Activated CD8-positive, alpha-beta T cell treated with anti-CD3 and anti-CD28 coated beads, Interleukin-2, amount 10 ng/mL, durations not matched to agents 7 days and 5 days (primary cell): Measurements from ENCODE around the gene TPP2. TPM values are rescaled to one million over a fixed set of nuclear protein-coding genes. Genes with fewer than 3 reads are reported as not detected.

Experiments
- ATAC-seq: fragments of 150-1000 bp; cut with Tn5 transposase; one replicate; pipeline ENCODE4 v1.10.0; 2021; ENCODE audit warnings: moderate library complexity
- CTCF ChIA-PET: fragments of 350-600 bp; sonication (Branson Sonifier 250); formaldehyde crosslinking; loops from one replicate; lab custom pipeline; 2021; ENCODE audit warnings: antibody characterized with exemption; lab: Charles Lee
- POLR2A ChIA-PET: fragments of 350-600 bp; sonication (Branson Sonifier 250); formaldehyde crosslinking; loops from one replicate; lab custom pipeline; 2021; ENCODE audit warnings: antibody characterized with exemption; lab: Charles Lee
- DNase-seq: peaks from one replicate; pipeline ENCODE4 v3.0.0-alpha.2; 2020
- H3K27ac Mint-ChIP-seq: one replicate; pipeline ENCODE4 v1.8.0; 2021; ENCODE audit warnings: mild to moderate bottlenecking, mixed read lengths
- H3K27me3 Mint-ChIP-seq: one replicate; pipeline ENCODE4 v1.8.0; 2021; ENCODE audit warnings: low read depth, mixed read lengths
- H3K36me3 Mint-ChIP-seq: one replicate; pipeline ENCODE4 v1.8.0; 2021; ENCODE audit warnings: low read depth, mixed read lengths
- H3K4me1 Mint-ChIP-seq: one replicate; pipeline ENCODE4 v1.8.0; 2021; ENCODE audit warnings: low read depth, mixed read lengths
- H3K4me3 Mint-ChIP-seq: one replicate; pipeline ENCODE4 v1.8.0; 2021; ENCODE audit warnings: mild to moderate bottlenecking, mixed read lengths
- H3K9me3 Mint-ChIP-seq: one replicate; pipeline ENCODE4 v1.8.0; 2022; ENCODE audit warnings: mixed read lengths; ENCODE audit not compliant: insufficient read depth
- total RNA-seq, 2 experiments: library from RNA; stranded (reverse); gene quantifications; one replicate each; pipeline ENCODE4 v1.2.3, GENCODE V29; 2021

TPP2 gene
- total RNA-seq, 2 experiments from 2014 or later = 77.8 to 85.4 TPM

- Mint-ChIP-seq H3K4me3 (no peak overlapping the region), H3K36me3 (peaks cover 34% of the 10 kb centered on the region), H3K27me3 (no peaks in the 10 kb centered on the region), H3K9me3 (no peaks in the 10 kb centered on the region), H3K4me1 (no peaks in the 10 kb centered on the region), H3K27ac (no peak overlapping the region)
- DNase-seq = no peak
- ChIA-PET CTCF (interaction anchor here (0.8 to 1.2 kb wide), 3 partner anchors 10 to 148 kb away, joined by 3 to 4 read pairs (median 4); no protein-coding TSS in a partner anchor), POLR2A (interaction anchor here (0.7 to 1.4 kb wide), 2 partner anchors 19 to 55 kb away, joined by 4 to 5 read pairs; partner anchors contain the start of gene TPP2)
- no peak for ATAC-seq
These were observed 55.1 kb downstream of the TPP2 start for GRCh38 chr13:102651892-102652291.

- no peaks in the 10 kb centered on the region for H3K27me3 Mint-ChIP-seq
- no peak overlapping the region for H3K4me3 Mint-ChIP-seq
- ATAC-seq (no peak), DNase-seq (no peak)
- no peaks in the 10 kb centered on the region for H3K4me1 Mint-ChIP-seq
- H3K9me3 Mint-ChIP-seq = no peaks in the 10 kb centered on the region
- POLR2A ChIA-PET = no interaction called here
- no peak overlapping the region for H3K27ac Mint-ChIP-seq
- CTCF ChIA-PET = interaction anchor here (0.9 to 1.4 kb wide), 2 partner anchors 14 to 47 kb away, joined by 3 read pairs; no protein-coding TSS in a partner anchor
- peaks cover 34% of the 10 kb centered on the region for H3K36me3 Mint-ChIP-seq
These were observed 58.0 kb downstream of the TPP2 start for GRCh38 chr13:102654756-102655155.

- no peak for ATAC-seq
- POLR2A ChIA-PET = no interaction called here
- Mint-ChIP-seq H3K27me3 (no peaks in the 10 kb centered on the region), H3K4me1 (no peaks in the 10 kb centered on the region), H3K27ac (no peak overlapping the region), H3K9me3 (no peaks in the 10 kb centered on the region), H3K4me3 (no peak overlapping the region), H3K36me3 (peaks cover 50% of the 10 kb centered on the region)
- DNase-seq = no peak
- CTCF ChIA-PET = interaction anchor here (0.7 to 1.4 kb wide), 7 partner anchors 11 to 188 kb away, joined by 3 to 6 read pairs (median 3); partner anchors contain the start of gene ERCC5
These were observed 60.8 kb downstream of the TPP2 start for GRCh38 chr13:102657630-102658029.

- Mint-ChIP-seq H3K36me3 (peaks cover 47% of the 10 kb centered on the region), H3K4me3 (no peak overlapping the region), H3K27ac (peak overlapping the region; percentile 33), H3K4me1 (no peaks in the 10 kb centered on the region), H3K27me3 (no peaks in the 10 kb centered on the region), H3K9me3 (no peaks in the 10 kb centered on the region)
- ATAC-seq (no peak), DNase-seq (no peak)
- POLR2A ChIA-PET = interaction anchor here (0.7 kb wide), 1 partner anchor 179 kb away, joined by 3 read pairs; no protein-coding TSS in a partner anchor
- CTCF ChIA-PET = interaction anchor here (1.0 to 1.4 kb wide), 6 partner anchors 11 to 187 kb away, joined by 3 to 6 read pairs (median 4); partner anchors contain the start of gene ERCC5
These were observed 61.9 kb downstream of the TPP2 start for GRCh38 chr13:102658660-102659059.

DNA sequence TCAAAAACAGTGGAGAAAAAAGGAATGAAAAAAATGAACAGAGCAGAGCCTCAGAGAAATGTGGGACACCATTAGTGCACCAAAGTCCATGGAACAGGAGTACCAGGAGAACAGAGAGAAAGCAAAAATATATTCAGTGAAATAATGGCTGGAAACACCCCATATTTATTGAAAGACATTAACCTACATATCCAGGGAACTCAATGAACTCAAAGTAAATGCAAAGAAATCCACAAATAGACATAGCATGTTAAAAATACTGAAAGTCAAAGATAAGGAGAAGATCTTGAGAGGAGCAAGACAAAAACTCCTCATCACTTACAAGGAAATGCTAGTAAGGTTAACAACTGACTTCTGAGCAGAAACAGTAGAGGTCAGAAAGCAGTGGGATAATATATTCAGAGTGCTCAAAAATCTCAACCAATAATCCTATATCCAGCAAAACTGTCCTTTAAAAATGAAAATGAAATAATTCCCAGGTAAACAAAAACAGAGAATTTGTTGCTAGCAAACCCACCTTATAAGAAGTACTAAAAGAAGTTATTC lies 62.5 kb downstream of the TPP2 start:
- H3K36me3 Mint-ChIP-seq = peaks cover 53% of the 10 kb centered on the region
- no peaks in the 10 kb centered on the region for H3K4me1 Mint-ChIP-seq
- ATAC-seq = no peak
- no peak overlapping the region for H3K4me3 Mint-ChIP-seq
- no peak for DNase-seq
- no peaks in the 10 kb centered on the region for H3K9me3 Mint-ChIP-seq
- H3K27me3 Mint-ChIP-seq = no peaks in the 10 kb centered on the region
- ChIA-PET POLR2A (interaction anchor here (0.7 kb wide), 1 partner anchor 179 kb away, joined by 3 read pairs; no protein-coding TSS in a partner anchor), CTCF (interaction anchor here (1.0 to 2.0 kb wide), 4 partner anchors 10 to 142 kb away, joined by 3 to 8 read pairs (median 4); no protein-coding TSS in a partner anchor)
- H3K27ac Mint-ChIP-seq = no peak overlapping the region

DNA sequence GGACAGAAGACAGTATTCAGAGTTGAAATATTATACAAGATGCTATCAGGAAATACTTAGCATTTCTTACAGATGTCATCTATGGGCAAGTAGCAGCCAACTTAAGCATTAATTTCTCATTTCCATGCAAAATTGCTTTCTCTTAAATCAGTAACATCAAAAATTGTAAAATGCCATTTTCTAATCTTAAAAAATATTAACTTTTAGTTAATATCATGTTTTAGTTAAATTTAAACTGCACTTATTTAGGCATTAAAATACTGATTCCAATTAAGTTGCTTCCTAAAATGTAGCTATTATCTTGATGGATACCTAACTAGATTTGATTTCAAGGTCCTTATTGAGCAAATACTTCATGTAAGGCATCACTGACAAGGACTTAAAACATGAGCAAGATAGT lies 70.2 kb downstream of the TPP2 start:
- Mint-ChIP-seq H3K27me3 (no peaks in the 10 kb centered on the region), H3K4me1 (no peaks in the 10 kb centered on the region), H3K4me3 (no peak overlapping the region), H3K9me3 (no peaks in the 10 kb centered on the region), H3K27ac (no peak overlapping the region), H3K36me3 (peaks cover 79% of the 10 kb centered on the region)
- POLR2A ChIA-PET = no interaction called here
- no peak for DNase-seq
- no peak for ATAC-seq
- CTCF ChIA-PET = interaction anchor here (1.0 kb wide), 1 partner anchor 203 kb away, joined by 3 read pairs; no protein-coding TSS in a partner anchor

- H3K36me3 Mint-ChIP-seq = peaks cover 78% of the 10 kb centered on the region
- H3K4me1 Mint-ChIP-seq = no peaks in the 10 kb centered on the region
- CTCF ChIA-PET = interaction anchor here (0.7 kb wide), 2 partner anchors 10 to 19 kb away, joined by 3 read pairs; no protein-coding TSS in a partner anchor
- POLR2A ChIA-PET = no interaction called here
- no peaks in the 10 kb centered on the region for H3K9me3 Mint-ChIP-seq
- DNase-seq = no peak
- no peaks in the 10 kb centered on the region for H3K27me3 Mint-ChIP-seq
- ATAC-seq = no peak
- H3K4me3 Mint-ChIP-seq = no peak overlapping the region
- H3K27ac Mint-ChIP-seq = no peak overlapping the region
These were observed 71.1 kb downstream of the TPP2 start for GRCh38 chr13:102667911-102668310.

GRCh38 chr13:102670130-102670529 lies 73.3 kb downstream of the TPP2 start:
- H3K27ac Mint-ChIP-seq = no peak overlapping the region
- POLR2A ChIA-PET = interaction anchor here (1.2 kb wide), 1 partner anchor 14 kb away, joined by 3 read pairs; no protein-coding TSS in a partner anchor
- CTCF ChIA-PET = interaction anchor here (1.3 kb wide), 1 partner anchor 12 kb away, joined by 4 read pairs; no protein-coding TSS in a partner anchor
- H3K27me3 Mint-ChIP-seq = no peaks in the 10 kb centered on the region
- DNase-seq (no peak), ATAC-seq (no peak)
- H3K4me3 Mint-ChIP-seq = no peak overlapping the region
- H3K4me1 Mint-ChIP-seq = no peaks in the 10 kb centered on the region
- no peaks in the 10 kb centered on the region for H3K9me3 Mint-ChIP-seq
- peaks cover 72% of the 10 kb centered on the region for H3K36me3 Mint-ChIP-seq

GRCh38 chr13:102675115-102675514 lies 78.3 kb downstream of the TPP2 start:
- Mint-ChIP-seq H3K4me3 (no peak overlapping the region), H3K27ac (no peak overlapping the region), H3K36me3 (peaks cover 58% of the 10 kb centered on the region), H3K4me1 (peaks cover 3% of the 10 kb centered on the region), H3K9me3 (no peaks in the 10 kb centered on the region), H3K27me3 (no peaks in the 10 kb centered on the region)
- CTCF ChIA-PET = interaction anchor here (1.2 kb wide), 2 partner anchors 14 to 83 kb away, joined by 4 to 5 read pairs; no protein-coding TSS in a partner anchor
- POLR2A ChIA-PET = interaction anchor here (0.7 to 1.2 kb wide), 2 partner anchors 77 to 79 kb away, joined by 3 to 9 read pairs; no protein-coding TSS in a partner anchor
- DNase-seq (no peak), ATAC-seq (no peak)

- H3K27me3 Mint-ChIP-seq = no peaks in the 10 kb centered on the region
- H3K27ac Mint-ChIP-seq = no peak overlapping the region
- CTCF ChIA-PET = interaction anchor here (0.5 kb wide), 1 partner anchor 81 kb away, joined by 3 read pairs; no protein-coding TSS in a partner anchor
- peaks cover 56% of the 10 kb centered on the region for H3K36me3 Mint-ChIP-seq
- H3K4me3 Mint-ChIP-seq = no peak overlapping the region
- POLR2A ChIA-PET = no interaction called here
- no peaks in the 10 kb centered on the region for H3K9me3 Mint-ChIP-seq
- no peak for DNase-seq
- H3K4me1 Mint-ChIP-seq = peaks cover 16% of the 10 kb centered on the region
- no peak for ATAC-seq
These were observed 80.3 kb downstream of the TPP2 start for GRCh38 chr13:102677122-102677521.

DNA sequence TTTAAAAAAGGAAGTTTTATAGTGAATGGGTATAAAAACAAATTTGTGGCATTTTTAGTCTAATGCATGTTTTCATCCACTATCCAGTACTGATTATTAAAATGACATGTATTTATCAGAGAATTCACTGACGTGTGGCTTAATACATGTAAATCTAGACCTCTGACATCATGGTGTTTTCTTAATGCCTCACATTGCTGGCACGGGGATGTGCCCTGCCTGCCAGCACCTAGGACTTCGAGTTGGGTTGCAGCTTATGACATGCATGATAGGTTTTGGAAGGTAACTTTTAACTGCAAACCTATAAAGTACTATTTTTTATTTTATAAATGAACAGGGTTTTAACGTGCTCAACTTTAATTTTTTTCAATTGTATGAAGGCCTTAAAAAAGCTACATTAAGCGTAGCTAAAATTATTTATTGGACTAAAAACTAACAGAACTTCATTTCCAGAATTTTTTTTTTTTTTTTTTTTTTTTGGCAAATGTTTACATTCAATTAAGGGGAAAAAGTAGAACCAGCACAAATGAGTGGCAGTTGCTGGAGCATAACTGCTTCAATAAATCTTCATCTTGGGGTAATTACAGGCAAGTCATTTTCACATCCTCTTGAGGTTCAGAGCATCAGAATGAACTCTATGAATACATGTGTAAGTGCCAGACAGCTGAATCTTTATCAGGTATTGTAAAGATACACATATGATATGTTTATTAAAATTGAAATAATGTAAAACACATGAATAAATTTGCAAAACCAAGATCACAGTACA lies 81.7 kb downstream of the TPP2 start:
- no peaks in the 10 kb centered on the region for H3K9me3 Mint-ChIP-seq
- no peak overlapping the region for H3K4me3 Mint-ChIP-seq
- DNase-seq (no peak), ATAC-seq (no peak)
- H3K27me3 Mint-ChIP-seq = no peaks in the 10 kb centered on the region
- H3K36me3 Mint-ChIP-seq = peaks cover 50% of the 10 kb centered on the region
- POLR2A ChIA-PET = no interaction called here
- CTCF ChIA-PET = interaction anchor here (0.6 kb wide), 1 partner anchor 243 kb away, joined by 3 read pairs; no protein-coding TSS in a partner anchor
- H3K4me1 Mint-ChIP-seq = peaks cover 16% of the 10 kb centered on the region
- H3K27ac Mint-ChIP-seq = no peak overlapping the region
